Motor neuron (in vitro differentiated cells): ENCODE data around the gene SCUBE1. TPM values are rescaled to one million over a fixed set of nuclear protein-coding genes. Genes with fewer than 3 reads are reported as not detected.

Experiments used
- ATAC-seq, 8 experiments: fragments of 200-7000 bp; cut with Tn5 transposase; replicated peaks in 6 of 8; 2 replicates each; pipeline ENCODE4 v1.8.0; 2021; ENCODE audit warnings: mild to moderate bottlenecking in 8 of 8, moderate library complexity in 8 of 8
- H3K27ac ChIP-seq, 2 donors: fragments of 250-450 bp; sonication (Bioruptor Pico); 2 replicates each; pipeline ENCODE4 v1.9.0; 2021; ENCODE audit warnings: antibody characterized with exemption in 2 of 2, mild to moderate bottlenecking in 2 of 2, moderate library complexity in 1 of 2
- H3K4me1 ChIP-seq, 2 donors: fragments of 250-450 bp; sonication (Bioruptor Pico); replicated peaks in 1 of 2; 2 replicates each; pipeline ENCODE4 v1.6.1; 2021; ENCODE audit warnings: antibody characterized with exemption in 2 of 2, mild to moderate bottlenecking in 2 of 2, moderate library complexity in 1 of 2
- H3K4me3 ChIP-seq, 5 donors: fragments of 250-450 bp; sonication (Bioruptor Pico); 2 replicates each; pipeline ENCODE4 v1.9.0; 2021; ENCODE audit warnings: antibody characterized with exemption in 5 of 5, mild to moderate bottlenecking in 5 of 5, moderate library complexity in 4 of 5
- WGBS, 10 experiments: fragments of 450-650 bp; shearing (Covaris generic); methylation state at CpG; one replicate each; pipeline ENCODE4 v1.0.0; 2022; 5-methylcytosine and 5-hydroxymethylcytosine counted together
- in situ Hi-C, 9 experiments: fragments of 400-800 bp; cut with MboI; loops; one replicate each; pipeline ENCODE4 v1.15.0; 2021; ENCODE audit warnings: low sequenced_read_pairs in 9 of 9, low pct_unique_long_range_greater_than_20kb in 2 of 9; ENCODE audit not compliant: unreplicated experiment in 9 of 9
- total RNA-seq, 8 experiments: library from RNA; unstranded; fragments of 300-600 nt; gene quantifications; 2 replicates each; pipeline versions ENCODE4 v1.2.3 to v1.2.4, GENCODE V29; 2022

The SCUBE1 gene
- total RNA-seq, 8 experiments from 2014 or later: 0.09 to 16.9 (median 1.8) TPM

DNA sequence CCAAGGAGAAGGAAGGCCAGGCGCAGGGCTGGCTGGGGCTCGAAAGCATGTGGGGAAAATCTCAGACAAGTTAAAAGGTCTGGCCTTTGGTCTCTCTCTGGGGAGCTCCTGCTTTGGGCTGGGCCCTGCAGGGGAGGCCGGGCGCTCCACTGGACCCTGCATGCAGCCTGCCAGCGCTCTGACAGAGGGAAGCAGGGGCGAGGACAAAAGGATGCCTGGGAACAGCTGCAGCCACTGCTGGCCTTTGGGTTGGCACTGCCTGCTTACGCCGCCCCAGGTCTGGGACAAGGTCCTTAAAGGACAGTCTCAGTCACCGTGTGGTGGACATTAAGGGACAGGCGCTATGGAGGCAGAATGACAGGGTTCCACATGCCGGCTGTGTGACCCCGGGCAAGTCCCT, 99.8 kb downstream of the SCUBE1 start:
- WGBS, 10 experiments: 40 to 96% (median 90%) methylated on average over 2 to 6 of the region's 12 CpGs; no CpG with 5 or more reads in 5 of the 10 experiments
- H3K4me1 ChIP-seq: peaks cover 0 to 6% of the 10 kb centered on the region in 2 donors
- H3K4me3 ChIP-seq: no peak overlapping the region
- no peak overlapping the region for H3K27ac ChIP-seq
- no peak for ATAC-seq
- in situ Hi-C loops: loop anchor here in 1 of 9 experiments (25.0 kb wide), 1 partner anchor 119 kb away; no protein-coding TSS in a partner anchor

DNA sequence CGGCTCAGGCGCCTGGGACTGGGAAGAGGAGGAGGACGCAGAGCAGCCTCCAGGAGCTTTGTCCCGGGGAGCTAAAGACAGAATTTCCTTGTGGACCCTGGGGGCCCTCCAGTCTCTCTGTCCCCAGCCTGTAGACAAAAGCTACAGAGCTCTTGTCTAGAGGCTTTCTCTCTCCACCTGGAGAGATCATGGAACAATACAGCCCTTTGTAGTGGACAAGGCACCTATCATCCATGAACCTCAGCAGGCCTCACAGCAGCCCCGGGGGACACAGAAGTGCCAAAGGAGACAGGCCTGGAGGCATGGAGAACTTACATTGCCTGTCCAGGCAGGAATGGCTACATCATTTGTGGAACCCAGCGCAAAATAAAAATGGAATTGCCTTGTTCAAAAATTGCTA, 100.5 kb downstream of the SCUBE1 start:
- in situ Hi-C loops: loop anchor here in 1 of 9 experiments (25.0 kb wide), 1 partner anchor 120 kb away; no protein-coding TSS in a partner anchor
- Histone ChIP-seq H3K4me1 (peaks cover 0 to 6% of the 10 kb centered on the region in 2 donors), H3K27ac (no peak overlapping the region), H3K4me3 (no peak overlapping the region)
- 65 to 100% (median 82%) methylated on average over 1 to 6 of the region's 6 CpGs; no CpG with 5 or more reads in 6 of the 10 experiments for WGBS, 10 experiments
- ATAC-seq: no peak

DNA sequence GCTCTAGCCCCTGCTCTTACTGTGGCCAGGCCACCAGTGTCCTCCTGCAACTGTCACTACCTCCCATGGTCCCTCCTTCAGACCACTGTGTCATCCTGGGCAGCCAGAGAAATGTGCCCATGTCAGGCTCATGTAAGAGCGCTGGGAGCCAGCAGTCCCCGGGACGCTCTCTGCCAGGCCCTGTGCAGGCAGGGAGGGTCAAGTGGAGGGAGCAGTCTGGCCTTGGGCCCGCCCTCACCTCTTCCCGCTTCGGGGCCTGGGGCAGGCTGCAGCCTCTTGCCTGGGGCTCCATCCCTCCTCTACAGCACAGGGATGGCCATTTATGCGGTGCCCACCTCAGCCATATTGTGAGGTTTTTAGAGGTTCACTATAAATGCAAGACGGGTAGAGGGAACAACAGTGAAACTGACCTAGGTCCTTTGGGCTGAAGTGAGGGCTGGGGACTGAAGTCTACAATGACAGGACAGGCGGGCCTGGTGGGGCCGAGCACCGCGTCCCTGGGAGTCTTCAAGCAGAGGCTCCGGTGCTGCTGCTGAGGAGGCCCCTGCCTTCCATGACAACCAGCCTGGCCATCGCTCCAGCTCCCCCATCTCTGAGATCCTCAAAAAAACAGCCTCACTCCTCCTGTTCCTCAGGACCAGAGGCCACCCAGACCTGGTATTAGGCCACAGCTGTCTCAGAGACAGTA, 101.3 kb downstream of the SCUBE1 start:
- Histone ChIP-seq H3K27ac (no peak overlapping the region), H3K4me3 (no peak overlapping the region), H3K4me1 (peaks cover 0 to 6% of the 10 kb centered on the region in 2 donors)
- WGBS, 10 experiments: 80 to 100% (median 90%) methylated on average over 1 to 7 of the region's 14 CpGs; no CpG with 5 or more reads in 3 of the 10 experiments
- ATAC-seq: peak in 1 of 8 experiments; percentile 13
- in situ Hi-C loops: loop anchor here in 1 of 9 experiments (25.0 kb wide), 1 partner anchor 120 kb away; no protein-coding TSS in a partner anchor

DNA sequence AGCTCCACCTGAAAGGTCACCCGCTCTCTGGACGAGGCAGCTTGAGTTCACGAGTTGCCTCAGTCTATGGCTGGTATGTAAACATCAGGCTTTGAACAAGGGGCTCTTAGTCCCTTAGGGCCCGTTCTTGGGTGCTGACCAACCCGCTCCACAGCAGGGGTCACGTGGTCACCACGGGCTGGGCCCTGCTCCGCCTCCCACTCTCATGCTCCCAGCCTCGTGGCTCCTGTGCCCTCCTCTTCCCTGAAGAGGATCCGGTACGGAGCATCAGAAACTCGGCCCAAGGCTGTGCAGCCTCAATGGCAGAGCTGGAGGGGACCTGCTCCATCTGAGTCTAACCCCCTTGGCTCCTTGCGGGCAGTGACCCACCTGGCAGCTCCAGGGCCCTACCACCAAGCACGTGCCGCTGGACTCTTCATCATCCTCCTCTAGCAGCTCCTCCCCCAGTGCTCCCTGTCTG, 102.0 kb downstream of the SCUBE1 start:
- WGBS, 10 experiments: 20 to 100% (median 20%) methylated on average over 1 to 2 of the region's 15 CpGs; no CpG with 5 or more reads in 7 of the 10 experiments

DNA sequence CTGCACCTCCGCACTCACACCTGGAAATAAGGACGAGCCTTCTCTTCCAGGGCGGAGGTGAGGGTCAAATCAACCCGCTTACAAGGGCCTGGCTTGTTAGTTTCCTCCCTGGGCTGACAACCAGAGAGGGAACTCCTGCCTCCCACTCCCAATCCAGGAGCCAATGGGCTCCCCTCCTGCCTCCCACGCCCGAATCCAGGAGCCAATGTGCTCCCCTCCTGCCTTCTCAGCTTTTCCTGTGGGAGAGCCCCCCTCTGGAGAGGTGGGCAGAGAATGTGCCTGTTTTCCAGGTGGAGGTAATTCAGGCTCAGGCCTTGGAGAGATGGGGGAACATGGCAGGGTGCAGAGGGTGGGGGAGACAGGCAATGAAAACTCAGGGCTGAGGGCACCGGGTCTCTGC, 102.6 kb downstream of the SCUBE1 start:
- Histone ChIP-seq H3K27ac (no peak overlapping the region), H3K4me1 (peaks cover 3 to 15% of the 10 kb centered on the region in 2 donors), H3K4me3 (no peak overlapping the region)
- ATAC-seq: no peak
- WGBS, 10 experiments: 81 to 83% methylated on average over 3 of the region's 7 CpGs; no CpG with 5 or more reads in 8 of the 10 experiments
- in situ Hi-C loops: loop anchor here in 1 of 9 experiments (25.0 kb wide), 1 partner anchor 122 kb away; no protein-coding TSS in a partner anchor

More for the DNA sequence above, 102.0 kb downstream of the SCUBE1 start:
- in situ Hi-C loops: loop anchor here in 1 of 9 experiments (25.0 kb wide), 1 partner anchor 121 kb away; no protein-coding TSS in a partner anchor
- peak in 1 of 8 experiments; percentile 19 for ATAC-seq
- no peak overlapping the region for H3K4me3 ChIP-seq
- peaks cover 0 to 12% of the 10 kb centered on the region in 2 donors for H3K4me1 ChIP-seq
- H3K27ac ChIP-seq: no peak overlapping the region

DNA sequence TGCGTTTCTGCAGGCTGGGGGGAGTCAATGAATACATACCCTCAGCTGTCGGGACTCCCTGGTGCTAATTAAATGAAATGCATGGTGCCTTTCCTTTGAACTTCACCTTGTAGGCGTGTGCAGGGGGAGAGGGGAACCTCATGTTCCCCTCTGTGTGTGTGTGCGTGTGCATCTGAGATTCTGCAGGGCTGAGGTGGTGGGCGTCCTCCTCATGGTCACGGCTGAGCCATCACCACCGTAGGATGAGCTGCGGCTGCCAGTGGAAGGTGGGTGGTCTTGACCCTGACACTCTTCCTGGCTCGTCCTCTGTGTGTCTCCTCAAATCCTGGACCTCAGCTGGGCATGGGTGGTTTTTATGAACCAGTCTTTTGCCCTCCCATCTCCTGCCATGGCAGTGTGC, 103.2 kb downstream of the SCUBE1 start:
- 40 to 60% (median 50%) methylated on average over 1 of the region's 9 CpGs; no CpG with 5 or more reads in 7 of the 10 experiments for WGBS, 10 experiments

DNA sequence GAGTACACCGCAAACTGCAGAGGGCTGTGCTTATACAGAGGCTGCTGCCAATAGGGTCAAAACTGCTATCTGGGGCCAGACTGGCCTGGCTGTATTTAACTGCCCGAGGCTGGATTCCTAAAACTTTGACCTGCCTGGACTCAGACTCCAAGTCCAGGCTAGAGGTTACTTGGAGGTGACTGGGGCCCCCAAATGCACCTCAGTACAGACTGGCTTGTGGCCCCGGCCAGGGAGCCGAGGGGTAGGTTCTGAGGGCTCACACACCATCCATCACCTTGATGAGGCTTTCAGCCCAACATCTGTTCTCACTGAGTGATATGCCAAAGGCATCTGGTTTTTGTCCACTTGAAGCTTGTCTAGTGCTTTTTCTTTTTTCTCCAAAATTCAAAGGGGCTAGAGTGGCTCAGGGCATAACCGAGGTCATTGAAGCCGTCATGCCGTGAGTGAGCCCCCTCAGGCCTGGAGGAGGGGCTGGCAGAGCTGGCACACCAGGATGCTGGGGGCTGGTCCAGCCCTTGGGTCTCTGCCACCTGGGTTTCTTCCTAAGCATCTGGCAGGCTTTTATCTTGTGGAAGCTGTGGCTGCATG, 103.9 kb downstream of the SCUBE1 start:
- ATAC-seq: no peak
- peaks cover 16 to 26% of the 10 kb centered on the region in 2 donors for H3K4me1 ChIP-seq
- no peak overlapping the region for H3K27ac ChIP-seq
- in situ Hi-C loops: loop anchor here in 1 of 9 experiments (25.0 kb wide), 1 partner anchor 123 kb away; no protein-coding TSS in a partner anchor
- H3K4me3 ChIP-seq: no peak overlapping the region
- WGBS, 10 experiments: 0 to 80% (median 55%) methylated on average over 1 to 5 of the region's 7 CpGs; no CpG with 5 or more reads in 2 of the 10 experiments

More for the DNA sequence above, 103.2 kb downstream of the SCUBE1 start:
- in situ Hi-C loops: loop anchor here in 1 of 9 experiments (25.0 kb wide), 1 partner anchor 122 kb away; no protein-coding TSS in a partner anchor
- no peak for ATAC-seq
- Histone ChIP-seq H3K4me1 (peaks cover 10 to 19% of the 10 kb centered on the region in 2 donors), H3K27ac (no peak overlapping the region), H3K4me3 (no peak overlapping the region)

DNA sequence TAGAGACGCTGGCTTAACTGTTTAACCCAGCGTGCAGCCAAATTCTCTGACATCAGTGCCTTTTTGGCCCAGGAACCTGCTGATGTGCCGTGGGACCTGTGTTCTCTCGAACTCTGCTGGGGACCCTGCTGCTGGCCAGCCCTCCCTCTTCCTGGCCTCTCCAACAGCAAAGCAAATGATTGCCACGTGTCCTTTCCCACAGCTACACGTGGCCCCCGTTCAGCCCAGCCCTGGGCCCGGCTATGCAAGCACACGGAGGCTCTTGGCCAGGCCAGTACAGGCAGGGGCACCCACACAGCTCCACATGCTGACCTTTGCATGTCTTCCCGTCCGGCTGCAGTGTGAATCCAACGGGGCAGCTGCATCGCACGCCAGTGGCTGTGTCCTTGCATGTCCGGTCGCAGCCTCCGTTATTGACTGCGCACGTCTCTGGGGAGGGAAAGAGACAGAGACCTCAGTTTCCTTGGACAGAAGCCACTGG, 104.6 kb downstream of the SCUBE1 start:
- in situ Hi-C loops: loop anchor here in 1 of 9 experiments (25.0 kb wide), 1 partner anchor 124 kb away; no protein-coding TSS in a partner anchor
- 13 to 100% (median 53%) methylated on average over 1 to 9 of the region's 19 CpGs; no CpG with 5 or more reads in 4 of the 10 experiments for WGBS, 10 experiments
- peak in 2 of 8 experiments; percentile 20 to 43 for ATAC-seq
- H3K4me1 ChIP-seq: peaks cover 24 to 31% of the 10 kb centered on the region in 2 donors
- no peak overlapping the region for H3K4me3 ChIP-seq
- H3K27ac ChIP-seq: no peak overlapping the region

DNA sequence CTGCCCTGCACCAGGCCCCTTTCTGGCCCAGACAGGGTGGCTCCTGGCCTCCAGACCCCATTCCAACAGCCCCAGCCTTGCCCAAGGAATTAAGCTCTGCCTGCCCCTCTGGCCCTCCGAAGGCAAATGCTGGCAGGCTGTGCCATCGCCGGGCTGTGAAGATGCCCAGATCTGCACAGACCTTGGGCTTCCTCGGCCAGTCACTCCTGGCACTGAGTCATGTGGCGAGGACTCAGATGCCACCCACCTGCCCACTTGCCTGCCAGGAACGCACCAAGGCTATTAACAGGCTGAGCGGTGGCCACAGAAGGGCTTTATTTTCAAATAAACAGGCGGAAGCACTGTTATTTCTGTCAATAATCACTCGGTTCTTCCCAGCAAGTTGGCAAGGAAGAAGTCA, 105.9 kb downstream of the SCUBE1 start:
- ATAC-seq: no peak
- Histone ChIP-seq H3K4me1 (peaks cover 24 to 31% of the 10 kb centered on the region in 2 donors), H3K4me3 (no peak overlapping the region)

DNA sequence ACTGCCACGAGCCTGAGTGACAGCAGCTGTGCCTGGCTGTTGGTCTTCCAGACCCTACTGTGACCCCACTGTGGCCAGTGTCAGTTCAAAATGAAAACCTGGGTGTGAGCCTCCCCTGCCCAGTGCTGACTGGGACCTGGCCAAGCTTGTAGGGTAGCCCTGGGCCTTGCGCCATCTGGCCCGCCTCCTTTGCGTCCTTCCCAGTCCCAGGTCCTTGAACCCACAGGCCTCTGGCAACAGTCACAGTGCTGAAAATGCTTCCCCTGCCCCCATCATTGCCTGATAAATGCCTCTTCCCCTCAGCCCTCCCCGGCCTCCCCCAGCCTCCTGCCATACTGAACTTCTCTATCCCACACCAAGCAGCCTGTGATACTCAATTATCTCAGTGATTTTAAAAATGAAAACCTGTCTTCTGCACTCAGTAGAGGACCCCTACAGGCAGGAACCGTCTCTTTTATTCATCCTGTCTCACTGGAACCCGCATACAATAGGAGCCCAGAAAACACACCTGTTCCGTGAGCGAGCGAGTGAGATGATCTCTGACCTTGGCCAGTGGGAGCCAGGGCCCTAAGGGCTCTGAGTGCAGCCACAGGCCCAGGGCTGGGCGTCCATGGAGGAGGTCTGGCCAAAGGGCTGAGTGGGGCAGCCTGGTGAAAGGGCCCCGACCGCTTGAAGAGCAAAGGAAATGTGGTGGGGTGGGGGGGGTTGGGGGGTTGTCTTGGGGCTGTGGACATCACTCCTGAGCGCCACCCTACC, 106.6 kb downstream of the SCUBE1 start:
- 80 to 84% methylated on average over 3 to 7 of the region's 14 CpGs; no CpG with 5 or more reads in 8 of the 10 experiments for WGBS, 10 experiments
- Histone ChIP-seq H3K4me1 (peaks cover 25 to 31% of the 10 kb centered on the region in 2 donors), H3K4me3 (no peak overlapping the region), H3K27ac (no peak overlapping the region)
- ATAC-seq: no peak
- in situ Hi-C loops: loop anchor here in 1 of 9 experiments (25.0 kb wide), 1 partner anchor 126 kb away; no protein-coding TSS in a partner anchor

More for the DNA sequence above, 105.9 kb downstream of the SCUBE1 start:
- WGBS, 10 experiments: 39 to 100% (median 75%) methylated on average over 1 to 3 of the region's 9 CpGs; no CpG with 5 or more reads in 6 of the 10 experiments
- H3K27ac ChIP-seq: no peak overlapping the region
- in situ Hi-C loops: loop anchor here in 1 of 9 experiments (25.0 kb wide), 1 partner anchor 125 kb away; no protein-coding TSS in a partner anchor

DNA sequence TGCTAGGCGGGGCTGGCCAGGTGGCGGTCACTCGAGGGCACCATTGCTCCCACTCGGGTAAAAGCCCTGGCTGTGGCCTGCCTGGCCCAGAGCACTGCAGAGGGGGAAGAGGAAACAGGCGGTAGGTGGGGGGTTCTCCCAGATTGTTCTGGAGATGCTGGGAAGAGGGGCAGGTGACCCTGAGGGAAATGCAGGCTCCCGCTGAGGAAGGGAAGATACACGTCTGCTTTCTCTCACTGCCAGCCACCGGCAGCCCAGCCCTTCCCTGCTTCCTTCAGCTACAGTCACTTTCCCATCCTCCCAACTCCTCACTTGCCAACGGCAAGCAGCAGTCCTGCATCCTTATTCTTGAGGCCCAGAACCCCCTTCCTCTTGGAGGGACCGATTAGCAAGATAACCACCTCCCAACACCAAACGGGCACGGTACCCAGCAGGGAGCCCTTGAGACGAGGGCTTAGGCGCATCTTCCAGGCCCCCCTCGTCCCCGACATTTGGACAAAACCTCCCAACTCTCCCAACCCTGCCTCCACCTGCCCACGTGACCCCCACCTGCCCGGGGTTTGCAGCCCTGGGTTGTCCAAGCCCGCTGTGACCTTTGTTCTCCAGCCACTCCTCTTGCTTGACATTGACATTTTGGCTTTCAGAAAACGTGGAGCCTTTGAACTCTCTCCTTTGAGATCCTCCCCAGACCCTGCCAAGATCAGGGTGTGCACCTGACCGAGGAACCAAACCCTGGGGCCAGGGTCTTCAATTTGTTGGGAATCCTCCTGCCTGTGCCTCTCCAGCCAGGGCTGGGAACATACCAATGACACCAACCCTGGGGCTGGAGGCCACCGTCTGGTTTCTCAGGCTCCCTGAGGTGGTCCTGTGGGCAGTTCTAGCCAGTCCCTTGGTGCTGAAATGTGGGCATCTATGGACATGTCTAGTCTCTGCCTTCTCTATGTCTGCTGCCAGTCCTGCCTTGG, 107.4 kb downstream of the SCUBE1 start:
- 0 to 80% (median 20%) methylated on average over 1 to 11 of the region's 22 CpGs; no CpG with 5 or more reads in 5 of the 10 experiments for WGBS, 10 experiments
- Histone ChIP-seq H3K4me3 (no peak overlapping the region), H3K27ac (peak overlapping the region in 1 of 2 donors; percentile 78), H3K4me1 (peaks cover 31 to 33% of the 10 kb centered on the region in 2 donors)
- ATAC-seq: no peak
- in situ Hi-C loops: loop anchor here in 1 of 9 experiments (25.0 kb wide), 1 partner anchor 127 kb away; no protein-coding TSS in a partner anchor
